OCI-LY1 (cell line): ENCODE measurements around the gene SOCS4.

Experiments used
- EZH2 ChIP-seq: fragments of 200-600 bp; sonication (generic), shearing (Covaris generic); IDR thresholded peaks from 2 replicates; pipeline ENCODE4 v1.8.0; 2017; ENCODE audit warnings: borderline replicate concordance, mixed run types, mild to moderate bottlenecking, antibody characterized with exemption, low read length, moderate library complexity, mixed read lengths
- TF ChIP-seq, protein P1 (sequence below): fragments of 200-600 bp; sonication (generic), shearing (Covaris generic); IDR thresholded peaks from 2 replicates; pipeline ENCODE4 v1.5.1; 2017; ENCODE audit warnings: mild to moderate bottlenecking, antibody characterized with exemption, low read length, moderate library complexity, mixed read lengths

DNA sequence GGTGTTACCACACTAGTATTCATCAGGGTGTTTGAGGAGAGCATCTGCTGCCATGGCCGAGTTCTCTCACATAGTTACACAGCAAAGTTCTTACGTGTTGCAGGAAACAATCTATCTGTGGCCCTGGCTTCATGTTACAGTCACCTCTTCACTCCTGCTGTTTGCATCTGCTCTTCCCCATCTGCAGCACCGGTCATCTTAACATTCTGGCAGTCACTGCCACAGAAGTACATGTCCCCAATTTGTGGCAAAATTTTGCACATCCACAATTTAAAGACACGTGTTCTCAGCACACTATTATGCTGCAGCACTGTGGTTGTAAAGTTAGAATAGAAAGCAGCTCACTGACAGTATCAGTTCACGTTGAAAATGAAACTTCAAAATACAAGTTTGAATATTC is 47.6 kb downstream of the SOCS4 start:
- TF ChIP-seq, protein P1, sequence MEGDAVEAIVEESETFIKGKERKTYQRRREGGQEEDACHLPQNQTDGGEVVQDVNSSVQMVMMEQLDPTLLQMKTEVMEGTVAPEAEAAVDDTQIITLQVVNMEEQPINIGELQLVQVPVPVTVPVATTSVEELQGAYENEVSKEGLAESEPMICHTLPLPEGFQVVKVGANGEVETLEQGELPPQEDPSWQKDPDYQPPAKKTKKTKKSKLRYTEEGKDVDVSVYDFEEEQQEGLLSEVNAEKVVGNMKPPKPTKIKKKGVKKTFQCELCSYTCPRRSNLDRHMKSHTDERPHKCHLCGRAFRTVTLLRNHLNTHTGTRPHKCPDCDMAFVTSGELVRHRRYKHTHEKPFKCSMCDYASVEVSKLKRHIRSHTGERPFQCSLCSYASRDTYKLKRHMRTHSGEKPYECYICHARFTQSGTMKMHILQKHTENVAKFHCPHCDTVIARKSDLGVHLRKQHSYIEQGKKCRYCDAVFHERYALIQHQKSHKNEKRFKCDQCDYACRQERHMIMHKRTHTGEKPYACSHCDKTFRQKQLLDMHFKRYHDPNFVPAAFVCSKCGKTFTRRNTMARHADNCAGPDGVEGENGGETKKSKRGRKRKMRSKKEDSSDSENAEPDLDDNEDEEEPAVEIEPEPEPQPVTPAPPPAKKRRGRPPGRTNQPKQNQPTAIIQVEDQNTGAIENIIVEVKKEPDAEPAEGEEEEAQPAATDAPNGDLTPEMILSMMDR = no peak
- no peak for TF ChIP-seq EZH2
